GM19025 (cell line): Measurements from ENCODE around the gene GCG.

Experiments used
- ATAC-seq: cut with Tn5 transposase; IDR thresholded peaks from one replicate; pipeline ENCODE4 v1.9.1; 2021; ENCODE audit warnings: mild to moderate bottlenecking, low read depth, moderate library complexity; ENCODE audit not compliant: unreplicated experiment

Gene GCG

GRCh38 chr2:162153608-162154224 is 1.7 kb upstream of the GCG start:
- peak; percentile 96 for ATAC-seq

- no peak for ATAC-seq
These were observed 2.1 kb downstream of the GCG start for GRCh38 chr2:162149940-162150339.

GRCh38 chr2:162149466-162149865 is 2.6 kb downstream of the GCG start:
- no peak for ATAC-seq

- ATAC-seq = no peak
These were observed 3.1 kb downstream of the GCG start for GRCh38 chr2:162148956-162149355.

GRCh38 chr2:162143969-162144368 is 8.1 kb downstream of the GCG start:
- ATAC-seq = no peak

- ATAC-seq = no peak
These were observed 13.7 kb downstream of the GCG start for GRCh38 chr2:162138310-162138709.

GRCh38 chr2:162127422-162127821 is 24.6 kb downstream of the GCG start:
- ATAC-seq = no peak

GRCh38 chr2:162126527-162126926 is 25.5 kb downstream of the GCG start:
- ATAC-seq = no peak

- ATAC-seq = peak; percentile 66
These were observed 25.9 kb downstream of the GCG start for GRCh38 chr2:162126111-162126519.

GRCh38 chr2:162125138-162125537 is 26.9 kb downstream of the GCG start:
- no peak for ATAC-seq

GRCh38 chr2:162123806-162124758 is 28.0 kb downstream of the GCG start:
- ATAC-seq = no peak

GRCh38 chr2:162118166-162119031 is 33.6 kb downstream of the GCG start:
- ATAC-seq = no peak

GRCh38 chr2:162116352-162116751 is 35.7 kb downstream of the GCG start:
- no peak for ATAC-seq

GRCh38 chr2:162115076-162115475 is 37.0 kb downstream of the GCG start:
- no peak for ATAC-seq

- ATAC-seq = no peak
These were observed 37.8 kb downstream of the GCG start for GRCh38 chr2:162114271-162114670.

- ATAC-seq = no peak
These were observed 38.3 kb downstream of the GCG start for GRCh38 chr2:162113776-162114168.

GRCh38 chr2:162113088-162113775 is 38.8 kb downstream of the GCG start:
- ATAC-seq = no peak

GRCh38 chr2:162111958-162112850 is 39.8 kb downstream of the GCG start:
- ATAC-seq = no peak

GRCh38 chr2:162107361-162107901 is 44.6 kb downstream of the GCG start:
- ATAC-seq = no peak
